HepG2 (cell line): ENCODE results near the gene WSB2. TPM values are rescaled to one million over a fixed set of nuclear protein-coding genes. Genes with fewer than 3 reads are reported as not detected.
A peak's percentile ranks its signal among the peaks of the same experiment; 100 is the strongest.

Experiments
- ATAC-seq: fragments of 200-7000 bp; cut with Tn5 transposase; 3 replicates; pipeline ENCODE4 v1.9.1; 2020; ENCODE audit warnings: mild to moderate bottlenecking, moderate library complexity
- BruUV-seq: library from RNA; stranded (reverse); fragments of 400-500 nt; replicated peaks from 2 replicates; lab custom pipeline; 2021; lab: Mats Ljungman, UMichigan
- CTCF ChIA-PET: fragments of 300-600 bp; formaldehyde crosslinking; extraction: SDS; loops from one replicate; lab custom pipeline; 2021; ENCODE audit warnings: low total read pairs, inconsistent platforms, low intra/inter-chr PET ratio; lab: Yijun Ruan, JAX
- POLR2A ChIA-PET: fragments of 350-600 bp; sonication (Branson Sonifier 250); formaldehyde crosslinking; loops from one replicate; lab custom pipeline; 2020; ENCODE audit warnings: antibody characterized with exemption, inconsistent platforms; lab: Yijun Ruan, JAX
- DNase-seq: peaks from one replicate; pipeline ENCODE4 v3.0.0-alpha.2; 2015; ENCODE audit warnings: low spot score
- FAIRE-seq: peaks from 3 replicates; lab custom pipeline; 2011; peaks lifted over from hg19 to GRCh38; lab: Jason Lieb, UNC
- H2AFZ ChIP-seq: one replicate; pipeline ENCODE4 v1.6.1; 2011; ENCODE audit warnings: low read length, inconsistent platforms
- H3K27ac ChIP-seq: fragments of 300-600 bp; 3 replicates; pipeline ENCODE4 v1.8.0; 2011; ENCODE audit warnings: mixed run types, mild to moderate bottlenecking, mixed read lengths, low read length, inconsistent platforms; ENCODE audit not compliant: insufficient read depth; ENCODE audit errors: extremely low read length
- H3K27me3 ChIP-seq, 2 experiments: fragments of 200-600 bp in 1 of 2; 2 replicates in 1 of 2; 3 replicates in 1 of 2; pipeline versions ENCODE4 v1.6.0 to v1.8.0; 2011; ENCODE audit warnings: low read length in 2 of 2, mild to moderate bottlenecking in 2 of 2, moderate library complexity in 2 of 2, inconsistent platforms in 1 of 2; ENCODE audit not compliant: insufficient read depth in 2 of 2, control insufficient read depth in 1 of 2
- H3K36me3 ChIP-seq, 2 experiments: fragments of 200-600 bp in 1 of 2; replicated peaks in 1 of 2; 2 replicates in 1 of 2; 3 replicates in 1 of 2; pipeline versions ENCODE4 v1.5.1 to v1.8.0; 2011; ENCODE audit warnings: low read length in 2 of 2, inconsistent platforms in 1 of 2; ENCODE audit not compliant: insufficient read depth in 2 of 2, control insufficient read depth in 1 of 2
- H3K4me1 ChIP-seq: 2 replicates; pipeline ENCODE4 v1.5.1; 2012; ENCODE audit warnings: low read length, inconsistent platforms; ENCODE audit not compliant: insufficient read depth
- H3K4me2 ChIP-seq: 2 replicates; pipeline ENCODE4 v1.6.0; 2011; ENCODE audit warnings: low read depth, low read length, inconsistent platforms
- H3K4me3 ChIP-seq, 3 experiments: fragments of 200-600 bp in 1 of 3; sonication (generic), shearing (Covaris generic) in 1 of 3; replicated peaks in 1 of 3; 2 replicates each; pipeline ENCODE4 v1.5.1; 2011 to 2016; ENCODE audit warnings: low read length in 3 of 3, inconsistent platforms in 2 of 3, low read depth in 2 of 3, mild to moderate bottlenecking in 2 of 3, control low read depth in 1 of 3, mixed read lengths in 1 of 3; ENCODE audit not compliant: insufficient read depth in 1 of 3
- H3K79me2 ChIP-seq: one replicate; pipeline ENCODE4 v1.6.1; 2011; ENCODE audit warnings: low read length, inconsistent platforms; ENCODE audit not compliant: insufficient read depth
- H3K9ac ChIP-seq: 2 replicates; pipeline ENCODE4 v1.6.0; 2011; ENCODE audit warnings: mild to moderate bottlenecking, low read depth, low read length, inconsistent platforms; ENCODE audit not compliant: insufficient read depth
- H3K9me3 ChIP-seq: 2 replicates; pipeline ENCODE4 v1.5.1; 2012; ENCODE audit warnings: mild to moderate bottlenecking, low read length
- H4K20me1 ChIP-seq: 2 replicates; pipeline ENCODE4 v1.6.0; 2011; ENCODE audit warnings: inconsistent platforms, mild to moderate bottlenecking, low read length, moderate library complexity; ENCODE audit not compliant: insufficient read depth
- ARID3A ChIP-seq: IDR thresholded peaks from 2 replicates; pipeline ENCODE4 v1.6.1; 2012; ENCODE audit warnings: low read depth, low read length, improper control_type of control experiment
- HNRNPUL1 ChIP-seq: fragments of 200-400 bp; formaldehyde crosslinking; IDR thresholded peaks from 2 replicates; pipeline ENCODE4 v1.6.1; 2017; ENCODE audit warnings: low read depth, mild to moderate bottlenecking, low read length, moderate library complexity
- JUNB ChIP-seq: sonication (generic); formaldehyde crosslinking; IDR thresholded peaks from 2 replicates; pipeline ENCODE4 v1.8.0; 2022; ENCODE audit warnings: missing genetic modification reagents, mild to moderate bottlenecking, borderline replicate concordance
- KAT2B ChIP-seq: fragments of 150-350 bp; IDR thresholded peaks from 2 replicates; pipeline ENCODE4 v1.6.1; 2014; ENCODE audit warnings: low read depth, low read length, borderline replicate concordance
- KLF15 ChIP-seq: sonication (generic); formaldehyde crosslinking; IDR thresholded peaks from 2 replicates; pipeline ENCODE4 v1.8.1; 2023; ENCODE audit warnings: borderline replicate concordance, mild to moderate bottlenecking, inconsistent platforms, missing genetic modification reagents, mixed read lengths
- MYC ChIP-seq: sonication (generic); formaldehyde crosslinking; IDR thresholded peaks from 2 replicates; pipeline ENCODE4 v1.9.0; 2021; ENCODE audit warnings: missing genetic modification reagents, borderline replicate concordance
- NR2F1 ChIP-seq, 2 experiments: fragments of 450-650 bp in 1 of 2; formaldehyde crosslinking in 1 of 2; IDR thresholded peaks; 2 replicates each; pipeline versions ENCODE4 v1.5.0 to v1.6.1; 2016 to 2020; ENCODE audit warnings: mild to moderate bottlenecking in 1 of 2, missing compliant biosample characterization in 1 of 2, missing genetic modification reagents in 1 of 2, moderate library complexity in 1 of 2
- TEAD3 ChIP-seq: optimal IDR thresholded peaks from 2 replicates; pipeline ENCODE3; 2016; ENCODE audit warnings: borderline replicate concordance
- ZFP41 ChIP-seq: sonication (generic); formaldehyde crosslinking; IDR thresholded peaks from 2 replicates; pipeline ENCODE4 v1.4.0; 2020; ENCODE audit warnings: mild to moderate bottlenecking, missing genetic modification reagents, borderline replicate concordance
- ZFY ChIP-seq: sonication (generic); formaldehyde crosslinking; IDR thresholded peaks from 2 replicates; pipeline ENCODE4 v1.4.0; 2020; ENCODE audit warnings: missing genetic modification reagents
- ZNF546 ChIP-seq: sonication (generic); formaldehyde crosslinking; conservative IDR thresholded peaks from 2 replicates; pipeline ENCODE4 v1.8.1; 2023; ENCODE audit warnings: mild to moderate bottlenecking, missing genetic modification reagents
- ZNF552 ChIP-seq: sonication (generic); formaldehyde crosslinking; IDR thresholded peaks from 2 replicates; pipeline ENCODE4 v1.9.0; 2022; ENCODE audit warnings: missing genetic modification reagents, mild to moderate bottlenecking, borderline replicate concordance
- ZNF629 ChIP-seq: sonication (generic); formaldehyde crosslinking; conservative IDR thresholded peaks from 2 replicates; pipeline ENCODE4 v1.5.0; 2020; ENCODE audit warnings: missing genetic modification reagents
- ZNF691 ChIP-seq: sonication (generic); formaldehyde crosslinking; IDR thresholded peaks from 2 replicates; pipeline ENCODE4 v1.4.0; 2020; ENCODE audit warnings: missing genetic modification reagents, low read depth, mild to moderate bottlenecking, borderline replicate concordance
- WGBS: methylation state at CpG from one replicate; pipeline ENCODE4 v1.1.6; 2017; ENCODE audit warnings: low lambda C conversion rate; 5-methylcytosine and 5-hydroxymethylcytosine counted together
- in situ Hi-C: cut with HindIII; loops from 2 replicates; pipeline ENCODE4 v1.10.0; 2017; ENCODE audit warnings: low pct_unique_long_range_greater_than_20kb; ENCODE audit not compliant: extremely low pct_ligation_motif_present
- intact Hi-C: fragments of 100-400 bp; cut with micrococcal nuclease; formaldehyde crosslinking; loops from one replicate; pipeline ENCODE4 v1.10.0; 2022; ENCODE audit not compliant: unreplicated experiment
- polyA plus RNA-seq, 8 experiments: library from polyadenylated mRNA; depleted of rRNA in 3 of 8; stranded (reverse) in 7 of 8; unstranded in 1 of 8; fragments of >200 nt; fragmentation: Illumina TruSeq in 4 of 8; extraction: Trizol in 4 of 8; gene quantifications; 2 replicates each; pipeline versions ENCODE4 v1.2.1 to v1.2.3, GENCODE V29; 2011 to 2016; ENCODE audit warnings: low read depth in 4 of 8, missing spikeins in 1 of 8, mixed read lengths in 1 of 8; ENCODE audit not compliant: insufficient read depth in 1 of 8
- total RNA-seq, 5 experiments: library from RNA; depleted of rRNA; stranded (reverse); fragments of >200 nt; fragmentation: Illumina TruSeq; extraction: Trizol; gene quantifications; 2 replicates each; pipeline ENCODE4 v1.2.3, GENCODE V29; 2016; ENCODE audit warnings: low read depth in 1 of 5

WSB2 gene
- total and polyA plus RNA-seq, 2 of the 13 experiments (the other 11 are each of a cell fraction or from before 2014, with no cell fraction given), result 31.0 to 82.8 TPM

GRCh38 chr12:118055144-118055557 lies 5.8 kb downstream of the WSB2 start (continued):
- TF ChIP-seq ZNF691 (CRISPR knock-in tag) (no peak), ZNF552 (CRISPR knock-in tag) (no peak), MYC (CRISPR knock-in tag) (no peak)

- Histone ChIP-seq H3K79me2 (peaks cover 2% of the 10 kb centered on the region), H3K27me3 (no peaks in the 10 kb centered on the region), H3K27ac (peak overlapping the region; percentile 91), H3K9ac (peak overlapping the region; percentile 64), H2AFZ (no peak overlapping the region), H3K4me2 (peak overlapping the region; percentile 79), H4K20me1 (no peaks in the 10 kb centered on the region), H3K9me3 (no peaks in the 10 kb centered on the region), H3K36me3 (peaks cover 4 to 14% of the 10 kb centered on the region in 2 experiments; a peak in 3 of 5 replicates), H3K4me1 (peaks cover 70% of the 10 kb centered on the region), H3K4me3 (peak overlapping the region in 1 of 3 experiments; percentile 33; a peak in 2 of 6 replicates)
- intact Hi-C loops, result loop anchor here (2.0 kb wide), 2 partner anchors 19 to 37 kb away; partner anchors contain the start of gene RFC5
- DNase-seq, result peak; percentile 40
- in situ Hi-C loops, result no loop called here
- no peak for FAIRE-seq
- ChIA-PET POLR2A (interaction anchor here (1.0 to 1.9 kb wide), 5 partner anchors 9 to 68 kb away, joined by 3 to 5 read pairs (median 4); partner anchors contain the start of gene VSIG10), CTCF (no interaction called here)
- 82% methylated on average over 10 of the region's 10 CpGs for WGBS
- no peak; the same call in 1 of the 3 replicates for ATAC-seq
- no TSS peak for BruUV-seq
- TF ChIP-seq ARID3A (peak; percentile 28; the same call in 1 of the 2 replicates), ZFP41 (no peak), JUNB (CRISPR knock-in tag) (no peak), KAT2B (no peak), ZNF546 (CRISPR knock-in tag) (0 out of 2 replicates have a peak, but pooled peaks have one; percentile 8), NR2F1 (CRISPR knock-in tag; IDR thresholded peaks at IDR 0.05) (no peak), KLF15 (no peak), ZFY (CRISPR knock-in tag) (no peak), HNRNPUL1 (no peak), TEAD3 (CRISPR knock-in tag) (peak; percentile 49), ZNF629 (CRISPR knock-in tag) (0 out of 2 replicates have a peak, but pooled peaks have one; percentile 21)
Observed at GRCh38 chr12:118053071-118053985, 7.7 kb downstream of the WSB2 start.
